Activated CD4-positive, alpha-beta T cell treated with anti-CD3 and anti-CD28 coated beads, Interleukin-2, amount 10 ng/mL, durations not matched to agents 7 days and 5 days (primary cell): ENCODE results near the gene NRBP1. TPM values are rescaled to one million over a fixed set of nuclear protein-coding genes. Genes with fewer than 3 reads are reported as not detected.

Source experiments
- CTCF ChIA-PET: fragments of 350-600 bp; sonication (Branson Sonifier 250); formaldehyde crosslinking; loops from one replicate; lab custom pipeline; 2021; ENCODE audit warnings: antibody characterized with exemption; lab: Charles Lee
- POLR2A ChIA-PET: fragments of 350-600 bp; sonication (Branson Sonifier 250); formaldehyde crosslinking; loops from one replicate; lab custom pipeline; 2021; ENCODE audit warnings: antibody characterized with exemption; lab: Charles Lee
- DNase-seq: peaks from one replicate; pipeline ENCODE4 v3.0.0-alpha.2; 2020
- H3K27ac Mint-ChIP-seq: one replicate; pipeline ENCODE4 v1.8.0; 2021; ENCODE audit warnings: mild to moderate bottlenecking, moderate library complexity, mixed read lengths
- H3K27me3 Mint-ChIP-seq: one replicate; pipeline ENCODE4 v1.8.0; 2021; ENCODE audit warnings: mixed read lengths
- H3K36me3 Mint-ChIP-seq: one replicate; pipeline ENCODE4 v1.8.0; 2021; ENCODE audit warnings: low read depth, mixed read lengths
- H3K4me1 Mint-ChIP-seq: one replicate; pipeline ENCODE4 v1.8.0; 2021; ENCODE audit warnings: mixed read lengths
- H3K4me3 Mint-ChIP-seq: one replicate; pipeline ENCODE4 v1.8.0; 2021; ENCODE audit warnings: mild to moderate bottlenecking, moderate library complexity, mixed read lengths
- H3K9me3 Mint-ChIP-seq: one replicate; pipeline ENCODE4 v1.8.0; 2021; ENCODE audit warnings: mixed read lengths
- total RNA-seq, 2 experiments: library from RNA; stranded (reverse); gene quantifications; one replicate each; pipeline ENCODE4 v1.2.3, GENCODE V29; 2021

Gene NRBP1
- 10 to 100 TPM; 77.1 to 82.3 TPM for total RNA-seq

GRCh38 chr2:27428213-27428977, at the start of gene NRBP1:
Gene NRBP1 (plus strand): TSS chr2:27428631. CDS start chr2:27433274, 4,643 bp downstream.
- no peaks in the 10 kb centered on the region for H3K9me3 Mint-ChIP-seq
- ChIA-PET POLR2A (interaction anchor here (0.6 to 1.6 kb wide), 4 partner anchors 19 to 190 kb away, joined by 3 to 5 read pairs (median 4); partner anchors contain the start of gene PPM1G), CTCF (interaction anchor here (0.8 to 3.2 kb wide), 8 partner anchors 9 to 255 kb away, joined by 3 to 12 read pairs (median 4); partner anchors contain the start of genes EIF2B4, GTF3C2 and PPM1G)
- peak; percentile 94 for DNase-seq
- H3K4me1 Mint-ChIP-seq = peaks cover 37% of the 10 kb centered on the region
- H3K36me3 Mint-ChIP-seq = peaks cover 9% of the 10 kb centered on the region
- H3K27ac Mint-ChIP-seq = peak within 1 kb of the TSS; percentile 99
- H3K4me3 Mint-ChIP-seq = peak within 1 kb of the TSS; percentile 99
- H3K27me3 Mint-ChIP-seq = peaks cover 3% of the 10 kb centered on the region

GRCh38 chr2:27378809-27379290, 49.6 kb upstream of the NRBP1 start:
- peaks cover 60% of the 10 kb centered on the region for H3K36me3 Mint-ChIP-seq
- no peaks in the 10 kb centered on the region for H3K9me3 Mint-ChIP-seq
- POLR2A ChIA-PET = no interaction called here
- DNase-seq = no peak
- CTCF ChIA-PET = interaction anchor here (1.0 to 1.5 kb wide), 3 partner anchors 8 to 11 kb away, joined by 3 to 6 read pairs (median 5); partner anchors contain the start of gene EIF2B4
- H3K4me1 Mint-ChIP-seq = peaks cover 31% of the 10 kb centered on the region
- H3K27me3 Mint-ChIP-seq = no peaks in the 10 kb centered on the region
- H3K4me3 Mint-ChIP-seq = peak overlapping the region; percentile 90
- H3K27ac Mint-ChIP-seq = peak overlapping the region; percentile 96

DNA sequence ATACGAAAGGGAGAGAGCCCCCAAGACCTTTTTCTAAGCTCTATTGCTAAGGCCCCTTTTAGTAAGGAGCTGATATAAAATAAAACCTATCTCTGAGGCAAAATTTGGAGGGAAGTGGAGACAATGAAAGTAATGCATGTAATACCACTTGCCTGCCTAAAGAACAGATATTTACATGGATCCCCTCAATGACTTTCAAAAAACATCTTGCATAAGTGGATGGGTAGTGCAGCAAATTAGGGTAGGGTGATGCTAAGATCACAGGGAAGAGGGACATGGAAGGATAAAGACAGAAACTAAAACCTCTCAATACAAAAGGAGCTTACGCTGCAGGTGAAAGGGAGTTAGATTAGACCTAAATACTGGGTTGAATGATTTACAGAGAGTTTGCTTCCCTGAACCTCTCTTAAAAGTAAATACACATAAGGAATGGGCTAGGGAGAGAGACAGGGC, 49.0 kb upstream of the NRBP1 start:
- POLR2A ChIA-PET = no interaction called here
- H3K36me3 Mint-ChIP-seq = peaks cover 63% of the 10 kb centered on the region
- H3K27ac Mint-ChIP-seq = peak overlapping the region; percentile 96
- no peaks in the 10 kb centered on the region for H3K9me3 Mint-ChIP-seq
- peaks cover 30% of the 10 kb centered on the region for H3K4me1 Mint-ChIP-seq
- no peaks in the 10 kb centered on the region for H3K27me3 Mint-ChIP-seq
- CTCF ChIA-PET = interaction anchor here (1.0 to 1.5 kb wide), 3 partner anchors 8 to 10 kb away, joined by 3 to 6 read pairs (median 5); partner anchors contain the start of gene EIF2B4
- DNase-seq = no peak
- H3K4me3 Mint-ChIP-seq = peak overlapping the region; percentile 90

GRCh38 chr2:27379836-27380625, 48.4 kb upstream of the NRBP1 start:
- CTCF ChIA-PET = interaction anchor here (0.8 to 1.8 kb wide), 6 partner anchors 9 to 304 kb away, joined by 3 to 7 read pairs (median 4); partner anchors contain the start of genes EIF2B4 and MPV17
- Mint-ChIP-seq H3K4me3 (peak overlapping the region; percentile 90), H3K27me3 (no peaks in the 10 kb centered on the region), H3K4me1 (peaks cover 30% of the 10 kb centered on the region), H3K36me3 (peaks cover 61% of the 10 kb centered on the region), H3K9me3 (no peaks in the 10 kb centered on the region), H3K27ac (peak overlapping the region; percentile 96)
- DNase-seq = peak; percentile 73
- POLR2A ChIA-PET = interaction anchor here (0.6 kb wide), 1 partner anchor 9 kb away, joined by 4 read pairs; the partner anchor contains the start of gene SNX17

DNA sequence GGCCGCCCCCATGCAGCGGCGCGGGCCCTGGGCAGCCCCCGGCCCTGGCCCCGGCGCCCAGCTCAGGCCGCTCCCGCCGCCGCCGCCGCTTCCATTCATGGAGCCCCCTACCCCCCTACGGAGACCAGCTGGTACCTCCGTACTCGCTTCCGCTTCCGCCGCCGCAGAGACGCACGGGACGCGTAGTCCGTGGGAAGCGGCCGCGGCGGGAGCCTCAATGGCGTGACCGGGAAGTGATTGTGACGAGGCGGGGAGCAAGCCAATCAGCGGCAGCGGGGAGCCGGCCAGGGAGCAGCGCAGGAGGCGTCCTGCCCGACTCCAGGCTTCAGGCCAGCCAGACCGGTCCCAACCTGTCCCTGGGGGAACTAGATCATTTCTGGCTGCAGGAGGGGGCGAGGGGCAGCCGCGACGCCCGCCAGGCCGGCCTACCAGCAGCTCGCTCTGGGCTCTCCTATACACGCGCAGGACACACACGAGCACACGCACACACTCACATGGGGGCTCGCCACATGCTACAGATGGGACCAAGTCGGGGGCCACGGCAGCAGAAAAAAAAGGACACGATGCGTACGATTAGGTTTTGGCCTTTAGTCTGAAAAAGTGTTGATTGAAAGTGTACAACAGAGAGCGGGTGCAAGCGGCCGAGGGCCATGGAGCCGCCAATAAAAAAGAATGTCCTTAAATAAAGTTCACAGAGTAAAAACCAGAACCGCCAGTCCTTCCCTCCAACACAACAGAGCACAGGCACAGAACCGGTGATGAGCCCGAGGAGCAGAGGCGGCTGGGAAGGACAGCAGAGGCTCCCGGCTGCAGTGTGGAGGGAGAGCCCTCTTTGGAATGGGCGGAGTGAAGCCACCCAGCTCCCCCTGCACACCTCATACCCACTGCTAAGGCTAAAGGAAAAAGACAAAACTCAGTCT, 47.5 kb upstream of the NRBP1 start, which contains the start of gene ZNF513:
Gene ZNF513, minus strand, starts transcription at position 109 of the 920 bp plus-strand sequence. CDS start 208 bp downstream, outside the sequence.
- Mint-ChIP-seq H3K4me3 (peak within 1 kb of the TSS; percentile 90), H3K9me3 (no peaks in the 10 kb centered on the region), H3K4me1 (peaks cover 31% of the 10 kb centered on the region), H3K36me3 (peaks cover 62% of the 10 kb centered on the region), H3K27ac (peak within 1 kb of the TSS; percentile 96), H3K27me3 (no peaks in the 10 kb centered on the region)
- ChIA-PET CTCF (interaction anchor here (0.8 to 1.8 kb wide), 6 partner anchors 13 to 303 kb away, joined by 3 to 7 read pairs (median 4); partner anchors contain the start of gene MPV17), POLR2A (no interaction called here)
- peak; percentile 92 for DNase-seq

- CTCF ChIA-PET = interaction anchor here (1.1 to 1.8 kb wide), 4 partner anchors 12 to 302 kb away, joined by 3 to 7 read pairs (median 4); no protein-coding TSS in a partner anchor
Measured at GRCh38 chr2:27381577-27382181, 46.8 kb upstream of the NRBP1 start.

GRCh38 chr2:27390822-27391679, 37.4 kb upstream of the NRBP1 start:
- DNase-seq = no peak
- ChIA-PET POLR2A (no interaction called here), CTCF (interaction anchor here (0.6 to 1.5 kb wide), 2 partner anchors 16 to 316 kb away, joined by 3 read pairs; no protein-coding TSS in a partner anchor)
- Mint-ChIP-seq H3K9me3 (no peaks in the 10 kb centered on the region), H3K27me3 (no peaks in the 10 kb centered on the region), H3K4me1 (peaks cover 35% of the 10 kb centered on the region), H3K36me3 (peaks cover 26% of the 10 kb centered on the region), H3K4me3 (peak overlapping the region; percentile 28), H3K27ac (peak overlapping the region; percentile 90)

More at GRCh38 chr2:27381577-27382181, 46.8 kb upstream of the NRBP1 start:
- DNase-seq = no peak
- H3K27ac Mint-ChIP-seq = peak overlapping the region; percentile 93
- POLR2A ChIA-PET = no interaction called here
- H3K4me3 Mint-ChIP-seq = peak overlapping the region; percentile 90
- H3K27me3 Mint-ChIP-seq = no peaks in the 10 kb centered on the region
- peaks cover 32% of the 10 kb centered on the region for H3K4me1 Mint-ChIP-seq
- H3K36me3 Mint-ChIP-seq = peaks cover 57% of the 10 kb centered on the region
- H3K9me3 Mint-ChIP-seq = no peaks in the 10 kb centered on the region

GRCh38 chr2:27393225-27393624, 35.2 kb upstream of the NRBP1 start:
- Mint-ChIP-seq H3K36me3 (peaks cover 29% of the 10 kb centered on the region), H3K9me3 (no peaks in the 10 kb centered on the region), H3K27me3 (no peaks in the 10 kb centered on the region), H3K27ac (no peak overlapping the region), H3K4me3 (no peak overlapping the region), H3K4me1 (peaks cover 39% of the 10 kb centered on the region)
- CTCF ChIA-PET = interaction anchor here (1.1 kb wide), 1 partner anchor 12 kb away, joined by 4 read pairs; no protein-coding TSS in a partner anchor
- POLR2A ChIA-PET = no interaction called here
- no peak for DNase-seq

- no peak for DNase-seq
- H3K36me3 Mint-ChIP-seq = peaks cover 29% of the 10 kb centered on the region
- no peak overlapping the region for H3K4me3 Mint-ChIP-seq
- POLR2A ChIA-PET = no interaction called here
- CTCF ChIA-PET = interaction anchor here (0.9 to 1.6 kb wide), 2 partner anchors 8 to 11 kb away, joined by 3 to 5 read pairs; partner anchors contain the start of gene PPM1G
- H3K9me3 Mint-ChIP-seq = no peaks in the 10 kb centered on the region
- no peak overlapping the region for H3K27ac Mint-ChIP-seq
- H3K4me1 Mint-ChIP-seq = peaks cover 40% of the 10 kb centered on the region
- no peaks in the 10 kb centered on the region for H3K27me3 Mint-ChIP-seq
Measured at GRCh38 chr2:27398962-27399361, 29.5 kb upstream of the NRBP1 start.
